GM12872 (cell line): ENCODE results near the gene ZNF33B.

Experiments
- TF ChIP-seq, protein P1 (sequence below): IDR thresholded peaks from 3 replicates; pipeline ENCODE4 v1.5.1; 2011; ENCODE audit warnings: low read depth, mild to moderate bottlenecking, low read length, moderate library complexity; ENCODE audit not compliant: insufficient read depth

Gene ZNF33B

DNA sequence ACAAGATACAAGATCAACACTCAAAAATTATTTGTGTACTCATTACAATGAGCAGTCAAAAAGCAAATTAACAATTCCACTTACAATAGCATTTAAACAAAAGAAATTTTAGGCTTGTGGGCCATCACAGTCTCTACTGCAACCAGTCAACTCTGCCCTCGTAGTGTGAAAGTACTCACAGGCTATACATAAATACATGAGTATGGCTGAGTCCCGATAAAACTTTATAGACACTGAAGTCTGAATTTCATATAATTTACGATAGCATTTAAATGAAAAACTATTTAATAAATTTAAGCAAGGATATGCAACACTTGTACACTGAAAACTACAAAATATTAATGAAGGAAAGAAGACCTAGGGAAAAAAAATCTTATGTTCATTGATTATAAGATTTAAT is 90.1 kb downstream of the ZNF33B start:
- TF ChIP-seq, protein P1, sequence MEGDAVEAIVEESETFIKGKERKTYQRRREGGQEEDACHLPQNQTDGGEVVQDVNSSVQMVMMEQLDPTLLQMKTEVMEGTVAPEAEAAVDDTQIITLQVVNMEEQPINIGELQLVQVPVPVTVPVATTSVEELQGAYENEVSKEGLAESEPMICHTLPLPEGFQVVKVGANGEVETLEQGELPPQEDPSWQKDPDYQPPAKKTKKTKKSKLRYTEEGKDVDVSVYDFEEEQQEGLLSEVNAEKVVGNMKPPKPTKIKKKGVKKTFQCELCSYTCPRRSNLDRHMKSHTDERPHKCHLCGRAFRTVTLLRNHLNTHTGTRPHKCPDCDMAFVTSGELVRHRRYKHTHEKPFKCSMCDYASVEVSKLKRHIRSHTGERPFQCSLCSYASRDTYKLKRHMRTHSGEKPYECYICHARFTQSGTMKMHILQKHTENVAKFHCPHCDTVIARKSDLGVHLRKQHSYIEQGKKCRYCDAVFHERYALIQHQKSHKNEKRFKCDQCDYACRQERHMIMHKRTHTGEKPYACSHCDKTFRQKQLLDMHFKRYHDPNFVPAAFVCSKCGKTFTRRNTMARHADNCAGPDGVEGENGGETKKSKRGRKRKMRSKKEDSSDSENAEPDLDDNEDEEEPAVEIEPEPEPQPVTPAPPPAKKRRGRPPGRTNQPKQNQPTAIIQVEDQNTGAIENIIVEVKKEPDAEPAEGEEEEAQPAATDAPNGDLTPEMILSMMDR: no peak

DNA sequence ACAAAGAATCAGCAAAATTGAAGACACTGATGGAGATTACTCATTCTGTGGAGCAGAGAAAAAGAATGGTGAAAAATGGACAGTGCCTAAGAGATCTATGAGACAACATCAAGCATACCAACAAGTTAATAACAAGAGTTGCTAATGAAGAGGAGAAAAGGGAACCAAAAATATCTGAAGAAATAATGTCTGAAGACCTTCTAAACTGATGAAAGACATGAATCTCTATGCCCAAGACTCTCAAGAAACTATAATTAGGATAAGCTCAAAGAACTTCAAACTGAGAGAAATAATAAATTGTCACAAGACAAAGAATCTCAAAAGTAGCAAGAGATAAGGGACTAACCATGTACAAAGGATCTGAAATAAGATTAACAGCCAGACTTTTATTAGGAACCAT is 93.4 kb downstream of the ZNF33B start:
- TF ChIP-seq, protein P1: no peak

DNA sequence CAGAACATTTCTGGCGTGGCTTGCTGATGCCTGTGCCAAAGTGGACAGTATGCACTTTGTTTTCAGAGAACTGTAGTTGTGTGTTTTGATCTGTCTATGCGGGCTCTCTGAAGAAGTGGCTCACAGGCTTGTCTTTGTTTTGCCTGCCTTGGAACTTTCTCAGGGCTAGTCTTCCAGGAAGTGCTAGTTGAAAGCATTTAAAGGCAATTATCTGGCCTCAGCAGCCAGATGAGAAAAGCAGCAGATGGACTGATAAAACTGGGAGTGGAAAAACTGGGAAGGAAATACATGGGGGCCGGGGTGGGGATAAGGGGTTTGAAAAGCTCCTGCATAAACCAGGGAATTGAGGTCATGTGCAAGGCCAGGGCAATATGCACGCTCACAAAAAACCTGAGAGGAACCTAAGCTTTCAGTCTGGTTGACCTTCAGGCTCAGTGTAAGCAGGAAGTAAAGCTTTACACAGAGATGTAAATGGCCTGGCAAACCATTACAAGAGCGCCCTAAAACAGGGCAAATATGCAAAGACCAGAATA is 94.5 kb downstream of the ZNF33B start:
- TF ChIP-seq, protein P1: no peak
